NAMALWA (cell line): ENCODE data around the gene NUDCD2.
"Not testable (repeated sequence)": the region's sequence is repeated elsewhere in the genome, so short reads cannot be mapped to it uniquely, and the experiment has no call there.

ENCODE experiments used
- DNase-seq: peaks from one replicate; pipeline ENCODE4 v3.0.0-alpha.2; 2015; ENCODE audit warnings: low spot score

Gene NUDCD2

DNA sequence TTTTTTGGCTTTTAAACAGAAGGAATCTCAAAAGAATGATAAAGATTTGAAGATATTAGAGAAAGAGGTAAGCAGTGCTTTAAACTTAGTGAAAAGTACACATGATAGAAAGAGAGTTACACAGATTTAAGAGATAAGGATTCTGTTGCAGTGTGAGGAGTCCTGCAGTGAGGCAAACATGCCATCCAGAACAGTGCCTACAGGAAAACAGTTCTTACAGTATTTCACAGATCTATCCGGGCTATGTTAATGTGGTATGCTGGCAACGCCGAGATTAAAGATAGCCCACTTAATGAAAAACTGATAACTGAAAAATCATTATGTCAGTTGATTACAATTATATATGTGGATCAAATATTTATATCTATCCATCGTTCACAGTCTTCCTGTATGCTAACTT is 7.8 kb upstream of the NUDCD2 start:
- DNase-seq: no peak

DNA sequence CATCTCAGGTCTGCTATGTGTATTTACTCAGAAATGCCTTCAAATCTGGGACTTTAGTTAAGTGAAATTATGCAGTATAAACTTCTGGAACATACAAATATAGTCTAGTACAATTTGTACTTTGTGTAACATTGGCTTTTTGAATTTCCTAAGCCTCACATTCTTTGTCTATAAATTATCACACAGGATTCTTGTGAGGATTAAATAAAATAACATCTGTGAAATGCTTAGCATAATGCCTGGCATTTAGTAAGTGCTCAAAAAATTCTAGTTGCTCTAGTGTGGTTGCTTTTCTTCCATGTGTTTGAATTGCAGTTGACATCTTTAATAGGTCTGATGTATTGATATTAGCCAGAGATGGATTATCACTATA is 3.1 kb upstream of the NUDCD2 start:
- DNase-seq: no peak

DNA sequence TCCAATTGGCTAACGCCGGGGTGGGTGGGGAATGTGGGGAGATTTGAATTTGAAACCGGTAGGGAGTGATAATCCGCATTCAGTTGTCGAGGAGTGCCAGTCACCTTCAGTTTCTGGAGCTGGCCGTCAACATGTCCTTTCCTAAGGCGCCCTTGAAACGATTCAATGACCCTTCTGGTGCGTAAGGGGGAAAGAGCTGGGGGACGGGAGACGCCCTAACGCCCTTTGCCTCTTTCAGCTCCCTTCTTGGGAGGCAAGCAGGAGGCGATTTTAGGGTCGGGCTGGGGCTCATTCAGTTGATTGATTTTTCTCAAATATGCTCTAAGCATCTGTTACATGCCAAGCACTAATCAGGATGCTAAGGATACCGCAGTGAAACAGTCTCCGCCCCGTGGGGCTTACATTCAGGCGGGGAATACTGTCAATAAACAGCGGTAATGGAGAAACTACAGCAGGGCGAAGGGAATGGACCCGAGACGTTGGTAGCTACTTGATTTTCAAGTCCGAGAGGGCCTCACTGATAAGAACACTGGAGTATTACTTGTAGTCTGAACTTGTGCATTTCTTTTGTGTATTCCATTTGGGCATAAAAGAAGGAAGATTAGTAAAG is 765 bp upstream of the NUDCD2 start, which contains the start of gene HMMR:
Gene HMMR (plus strand): TSS at position 71 of the 610 bp plus-strand sequence. CDS start 61 bp downstream, at position 132.
- peak; percentile 71 for DNase-seq

GRCh38 chr5:163459462-163459818 is 462 bp downstream of the NUDCD2 start:
- no peak for DNase-seq

GRCh38 chr5:163458778-163459385 is 1.0 kb downstream of the NUDCD2 start:
- DNase-seq: peak; percentile 48

DNA sequence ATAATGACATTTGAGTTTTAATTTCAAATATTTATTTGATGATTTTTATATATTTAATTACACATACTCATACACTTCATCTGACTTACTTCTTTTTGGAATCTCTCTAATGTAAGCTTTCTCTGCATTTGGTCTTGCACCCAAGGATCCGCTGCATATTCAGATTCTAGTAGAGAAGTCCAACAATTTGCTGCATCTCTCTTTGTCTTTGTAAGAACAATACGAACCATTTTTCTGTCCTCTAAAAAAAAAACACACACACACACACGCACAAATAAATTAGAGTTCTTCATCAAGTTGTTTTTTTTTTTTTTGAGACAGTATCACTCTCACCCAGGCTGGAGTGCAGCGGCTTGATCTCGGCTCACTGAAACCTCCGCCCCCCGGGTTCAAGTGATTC is 3.1 kb downstream of the NUDCD2 start:
- no peak for DNase-seq

GRCh38 chr5:163456029-163456589 is 3.8 kb downstream of the NUDCD2 start:
- DNase-seq: no peak

DNA sequence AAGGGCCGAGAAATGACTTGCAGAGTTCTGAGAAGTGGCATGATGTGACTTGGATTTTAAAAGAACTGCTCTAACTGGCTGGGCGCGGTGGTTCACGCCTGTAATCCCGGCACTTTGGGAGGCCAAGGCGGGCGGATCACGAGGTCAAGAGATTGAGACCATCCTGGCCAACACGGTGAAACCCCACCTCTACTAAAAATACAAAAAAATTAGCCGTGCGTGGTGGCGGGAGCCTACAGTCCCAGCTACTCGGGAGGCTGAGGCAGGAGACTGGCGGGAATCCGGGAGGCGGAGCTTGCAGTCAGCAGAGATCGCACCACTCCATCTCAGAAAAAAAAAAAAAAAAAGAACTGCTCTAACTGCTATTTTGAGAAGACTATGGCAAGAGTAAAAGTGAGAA is 4.5 kb downstream of the NUDCD2 start:
- not testable (repeated sequence) for DNase-seq

DNA sequence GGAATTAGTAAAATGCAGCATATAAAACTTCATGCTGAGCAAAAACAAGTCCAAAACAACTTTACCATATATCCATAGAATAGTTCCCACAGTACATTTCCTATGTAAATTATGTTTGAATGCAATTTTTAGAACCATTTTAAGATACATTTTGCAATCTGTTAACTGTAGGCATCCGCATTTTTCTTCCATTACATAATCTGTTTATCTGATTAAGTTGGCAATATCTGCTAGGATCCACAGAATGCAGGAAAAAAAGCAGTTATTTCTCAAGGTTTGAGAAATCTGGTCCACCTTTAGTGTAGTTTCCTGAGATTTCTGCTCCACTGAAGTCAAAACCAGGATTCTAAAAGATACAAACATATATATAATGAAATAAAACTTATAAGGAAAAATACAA is 6.2 kb downstream of the NUDCD2 start:
- DNase-seq: no peak

- DNase-seq: no peak
Observed at GRCh38 chr5:163451489-163451888, 8.4 kb downstream of the NUDCD2 start.

DNA sequence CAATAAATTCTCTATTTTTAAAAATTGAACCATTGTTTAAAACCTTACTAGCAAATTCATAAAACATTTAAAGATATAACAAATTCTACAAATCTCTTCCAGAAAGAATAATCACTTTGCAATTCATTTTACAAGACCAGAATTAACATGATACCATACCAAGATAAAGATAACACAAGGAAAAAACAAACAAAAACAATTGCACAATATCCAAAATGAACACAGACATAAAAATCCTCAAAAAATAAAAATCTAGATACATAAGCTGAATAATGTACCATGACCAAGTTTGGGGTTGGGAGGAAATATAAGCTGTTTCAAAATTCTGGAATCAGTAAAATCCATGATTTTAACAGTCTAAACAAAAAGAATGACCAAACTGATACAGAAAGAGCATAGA is 11.4 kb downstream of the NUDCD2 start:
- DNase-seq: no peak

DNA sequence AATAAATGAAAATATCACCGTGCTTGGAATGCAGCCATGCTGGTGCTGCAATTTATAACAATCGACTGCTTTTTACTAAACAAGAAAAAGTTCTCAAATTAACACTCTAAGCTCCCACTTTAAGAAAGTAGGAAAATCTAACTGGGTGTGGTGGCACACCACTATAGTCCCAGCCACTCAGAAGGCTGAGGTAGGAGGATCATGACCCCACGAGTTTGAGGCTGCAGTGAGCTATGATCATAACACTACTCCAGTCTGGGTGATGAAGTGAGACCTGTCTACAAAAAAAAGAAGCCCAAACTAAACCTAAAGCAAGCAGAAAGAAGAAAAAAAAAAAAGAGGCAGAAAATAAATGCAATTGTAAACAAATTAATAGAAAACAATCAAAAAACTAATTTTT is 12.0 kb downstream of the NUDCD2 start:
- DNase-seq: no peak

DNA sequence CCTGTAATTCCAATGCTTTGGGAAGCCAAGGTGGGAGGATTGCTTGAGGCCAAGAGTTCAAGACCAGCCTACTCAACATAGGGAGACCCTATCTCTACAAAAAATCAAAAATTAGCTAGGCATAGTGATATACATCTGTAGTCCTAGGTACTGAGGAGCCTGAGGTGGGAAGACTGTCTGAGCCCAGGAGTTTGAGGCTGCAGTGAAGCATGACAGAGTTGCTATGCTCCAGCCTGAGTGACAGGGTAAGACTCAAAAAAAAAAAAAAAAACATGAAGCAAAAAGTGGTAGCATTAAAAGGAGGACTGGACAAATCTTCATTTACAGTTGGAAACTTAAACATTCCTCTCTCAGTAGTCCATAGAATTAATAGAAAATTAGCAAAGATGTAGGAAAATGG is 12.7 kb downstream of the NUDCD2 start:
- no peak for DNase-seq

DNA sequence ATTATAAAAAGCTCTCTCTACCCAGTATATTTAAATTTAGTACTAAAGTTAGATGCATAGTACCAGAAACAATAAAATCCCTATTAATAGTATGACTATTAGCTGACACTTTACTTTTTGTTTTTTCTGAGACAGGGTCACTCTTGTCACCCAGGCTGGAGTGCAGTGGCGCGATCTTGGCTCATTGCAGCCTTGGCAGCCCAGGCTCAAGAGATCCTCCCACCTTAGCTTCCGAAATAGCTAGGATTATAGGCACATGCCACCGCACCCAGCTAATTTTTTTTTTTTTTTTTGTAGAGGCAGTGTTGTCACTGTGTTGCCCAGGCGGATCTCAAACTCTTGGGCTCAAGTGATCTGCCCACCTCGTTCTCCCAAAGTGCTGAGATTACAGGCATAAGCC is 14.6 kb downstream of the NUDCD2 start:
- no peak for DNase-seq

DNA sequence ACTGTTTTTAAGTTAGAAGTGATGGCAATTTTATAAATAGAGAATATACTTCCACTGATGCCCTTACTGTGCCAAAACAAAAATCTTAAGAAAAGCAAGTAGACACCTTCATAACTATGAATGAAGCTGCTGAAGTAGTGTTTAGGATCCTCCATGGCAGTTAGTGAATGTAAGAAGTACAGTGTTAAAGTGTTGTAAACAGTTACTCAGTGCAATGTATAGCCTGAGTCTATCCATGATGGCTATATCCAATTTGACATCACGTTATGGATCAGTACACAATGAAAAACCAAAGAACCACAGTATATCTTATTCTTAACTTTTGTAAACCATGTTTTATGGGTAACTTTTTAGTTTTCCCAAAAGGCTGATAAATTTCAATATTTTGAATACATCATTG is 15.4 kb downstream of the NUDCD2 start:
- no peak for DNase-seq

GRCh38 chr5:163440954-163441353 is 18.9 kb downstream of the NUDCD2 start:
- no peak for DNase-seq

GRCh38 chr5:163439092-163439425 is 20.8 kb downstream of the NUDCD2 start:
- DNase-seq: no peak

- peak; percentile 98 for DNase-seq
Observed at GRCh38 chr5:163437309-163438182, 22.4 kb downstream of the NUDCD2 start, which contains the start of gene CCNG1. TSS of gene CCNG1 (plus strand) at chr5:163437595. CDS start at chr5:163439257, 1,662 bp downstream.

- DNase-seq: no peak
Observed at GRCh38 chr5:163437011-163437308, 22.9 kb downstream of the NUDCD2 start.

GRCh38 chr5:163436515-163436914 is 23.4 kb downstream of the NUDCD2 start:
- DNase-seq: peak; percentile 22

DNA sequence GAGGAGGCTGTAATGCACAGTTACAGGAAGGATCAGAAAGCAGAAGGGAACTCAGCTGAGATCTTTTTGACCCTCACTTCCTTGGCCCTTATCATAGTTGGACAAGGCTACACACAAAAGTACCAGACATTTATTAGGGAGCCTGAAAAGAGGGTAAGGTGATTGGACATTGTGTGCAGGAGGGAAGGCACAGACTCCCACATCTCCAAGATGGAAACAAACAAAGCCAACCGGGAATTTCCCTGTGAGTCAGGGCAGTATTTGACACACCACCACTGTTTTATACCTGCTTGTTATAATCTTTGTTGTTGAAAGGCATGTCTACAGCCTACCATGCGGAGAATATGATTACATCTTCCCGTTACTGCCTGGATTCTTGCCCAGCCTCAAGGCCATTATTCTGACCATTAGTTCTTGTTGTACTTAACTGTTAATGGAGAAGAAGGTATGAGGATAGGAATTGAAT is 25.5 kb downstream of the NUDCD2 start:
- DNase-seq: no peak

DNA sequence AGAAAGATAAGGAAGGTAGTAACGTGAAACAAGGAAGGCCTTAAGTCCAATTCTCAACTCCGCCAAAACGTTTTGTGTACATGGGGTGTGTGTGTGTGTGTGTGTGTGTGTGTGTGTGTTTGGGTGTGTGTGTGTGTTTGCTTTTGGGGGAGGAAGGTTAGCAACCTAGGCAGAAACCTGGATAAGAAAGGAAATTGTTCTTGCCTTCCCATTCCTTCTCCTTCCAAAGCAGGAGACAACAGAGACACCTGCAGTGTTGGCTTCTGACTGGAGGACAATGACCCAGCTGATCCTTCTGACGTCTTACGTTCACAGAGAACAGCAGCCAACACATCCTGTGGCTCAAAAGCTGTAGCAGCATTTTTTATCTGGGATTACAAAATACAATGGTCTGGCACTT is 26.6 kb downstream of the NUDCD2 start:
- no peak for DNase-seq

- DNase-seq: no peak
Observed at GRCh38 chr5:163432544-163432943, 27.4 kb downstream of the NUDCD2 start.
